Measurements from ENCODE around the gene RFC4.

The RFC4 gene

GRCh38 chr3:186754871-186755270 lies 51.4 kb downstream of the RFC4 start:
- Histone ChIP-seq H3K4me3 (no peak overlapping the region), H3K9me3 (ENCODE audit: low read depth, low read length) (no peaks in the 10 kb centered on the region), H3K36me3 (ENCODE audit: insufficient read depth, low read length) (no peaks in the 10 kb centered on the region), H3K9ac (ENCODE audit: insufficient read length) (no peak overlapping the region), H3K27ac (no peak overlapping the region)
- no peak for DNase-seq (ENCODE audit: low read depth, low spot score)
- TF ChIP-seq FOXP2 (optimal IDR thresholded peaks at IDR 0.05; ENCODE audit: control extremely low read depth, extremely low read length, insufficient read depth) = no peak
- TF ChIP-seq POLR2AphosphoS5 (IDR thresholded peaks at IDR 0.05; ENCODE audit: borderline replicate concordance, low read depth, low read length) = no peak
- TF ChIP-seq EZH2 (IDR thresholded peaks at IDR 0.05) = no peak

- no peak for DNase-seq (ENCODE audit: low read depth, low spot score)
- Histone ChIP-seq H3K27ac (no peak overlapping the region), H3K9ac (ENCODE audit: insufficient read length) (no peak overlapping the region), H3K9me3 (ENCODE audit: low read depth, low read length) (no peaks in the 10 kb centered on the region), H3K4me3 (no peak overlapping the region), H3K36me3 (ENCODE audit: insufficient read depth, low read length) (no peaks in the 10 kb centered on the region)
- TF ChIP-seq EZH2 (IDR thresholded peaks at IDR 0.05) (no peak), POLR2AphosphoS5 (IDR thresholded peaks at IDR 0.05; ENCODE audit: borderline replicate concordance, low read depth, low read length) (no peak), FOXP2 (optimal IDR thresholded peaks at IDR 0.05; ENCODE audit: control extremely low read depth, extremely low read length, insufficient read depth) (no peak)
These were observed 52.3 kb downstream of the RFC4 start for GRCh38 chr3:186754006-186754405.

- TF ChIP-seq POLR2AphosphoS5 (IDR thresholded peaks at IDR 0.05; ENCODE audit: borderline replicate concordance, low read depth, low read length) = no peak
- no peak for TF ChIP-seq EZH2 (IDR thresholded peaks at IDR 0.05)
- no peak for TF ChIP-seq FOXP2 (optimal IDR thresholded peaks at IDR 0.05; ENCODE audit: control extremely low read depth, extremely low read length, insufficient read depth)
These were observed 54.8 kb downstream of the RFC4 start for GRCh38 chr3:186751480-186751879.

GRCh38 chr3:186750316-186750715 lies 56.0 kb downstream of the RFC4 start:
- no peak overlapping the region for H3K4me3 ChIP-seq
- H3K27ac ChIP-seq = no peak overlapping the region
- TF ChIP-seq FOXP2 (optimal IDR thresholded peaks at IDR 0.05; ENCODE audit: control extremely low read depth, extremely low read length, insufficient read depth) (no peak), POLR2AphosphoS5 (IDR thresholded peaks at IDR 0.05; ENCODE audit: borderline replicate concordance, low read depth, low read length) (no peak), EZH2 (IDR thresholded peaks at IDR 0.05) (no peak)
- H3K36me3 ChIP-seq (ENCODE audit: insufficient read depth, low read length) = no peaks in the 10 kb centered on the region
- H3K9me3 ChIP-seq (ENCODE audit: low read depth, low read length) = no peaks in the 10 kb centered on the region
- DNase-seq (ENCODE audit: low read depth, low spot score) = no peak
- no peak overlapping the region for H3K9ac ChIP-seq (ENCODE audit: insufficient read length)

More at GRCh38 chr3:186751480-186751879, 54.8 kb downstream of the RFC4 start:
- H3K27ac ChIP-seq = no peak overlapping the region
- H3K9me3 ChIP-seq (ENCODE audit: low read depth, low read length) = no peaks in the 10 kb centered on the region
- no peak for DNase-seq (ENCODE audit: low read depth, low spot score)
- H3K4me3 ChIP-seq = no peak overlapping the region
- no peak overlapping the region for H3K9ac ChIP-seq (ENCODE audit: insufficient read length)
- no peaks in the 10 kb centered on the region for H3K36me3 ChIP-seq (ENCODE audit: insufficient read depth, low read length)

GRCh38 chr3:186746008-186746407 lies 60.3 kb downstream of the RFC4 start:
- no peaks in the 10 kb centered on the region for H3K9me3 ChIP-seq (ENCODE audit: low read depth, low read length)
- peak overlapping the region; percentile 71 for H3K27ac ChIP-seq
- TF ChIP-seq POLR2AphosphoS5 (IDR thresholded peaks at IDR 0.05; ENCODE audit: borderline replicate concordance, low read depth, low read length) (no peak), EZH2 (IDR thresholded peaks at IDR 0.05) (no peak), FOXP2 (optimal IDR thresholded peaks at IDR 0.05; ENCODE audit: control extremely low read depth, extremely low read length, insufficient read depth) (no peak)
- H3K36me3 ChIP-seq (ENCODE audit: insufficient read depth, low read length) = no peaks in the 10 kb centered on the region
- no peak overlapping the region for H3K4me3 ChIP-seq
- H3K9ac ChIP-seq (ENCODE audit: insufficient read length) = no peak overlapping the region
- peak; percentile 62 for DNase-seq (ENCODE audit: low read depth, low spot score)

- TF ChIP-seq FOXP2 (optimal IDR thresholded peaks at IDR 0.05; ENCODE audit: control extremely low read depth, extremely low read length, insufficient read depth) = no peak
- TF ChIP-seq POLR2AphosphoS5 (IDR thresholded peaks at IDR 0.05; ENCODE audit: borderline replicate concordance, low read depth, low read length) = no peak
- TF ChIP-seq EZH2 (IDR thresholded peaks at IDR 0.05) = no peak
- Histone ChIP-seq H3K4me3 (no peak overlapping the region), H3K9me3 (ENCODE audit: low read depth, low read length) (no peaks in the 10 kb centered on the region), H3K27ac (no peak overlapping the region), H3K9ac (ENCODE audit: insufficient read length) (no peak overlapping the region), H3K36me3 (ENCODE audit: insufficient read depth, low read length) (no peaks in the 10 kb centered on the region)
- no peak for DNase-seq (ENCODE audit: low read depth, low spot score)
These were observed 62.6 kb downstream of the RFC4 start for GRCh38 chr3:186743666-186744065.

GRCh38 chr3:186742618-186743380 lies 63.5 kb downstream of the RFC4 start:
- no peak for TF ChIP-seq EZH2 (IDR thresholded peaks at IDR 0.05)
- TF ChIP-seq FOXP2 (optimal IDR thresholded peaks at IDR 0.05; ENCODE audit: control extremely low read depth, extremely low read length, insufficient read depth) = no peak
- no peak for TF ChIP-seq POLR2AphosphoS5 (IDR thresholded peaks at IDR 0.05; ENCODE audit: borderline replicate concordance, low read depth, low read length)
- DNase-seq (ENCODE audit: low read depth, low spot score) = no peak
- Histone ChIP-seq H3K9me3 (ENCODE audit: low read depth, low read length) (no peaks in the 10 kb centered on the region), H3K4me3 (no peak overlapping the region), H3K36me3 (ENCODE audit: insufficient read depth, low read length) (no peaks in the 10 kb centered on the region), H3K9ac (ENCODE audit: insufficient read length) (no peak overlapping the region), H3K27ac (no peak overlapping the region)
